Upper lobe of right lung (tissue), 1 donor: ENCODE measurements around the gene COL5A1. TPM values are rescaled to one million over a fixed set of nuclear protein-coding genes. Genes with fewer than 3 reads are reported as not detected.

Source experiments
- ATAC-seq: fragments of 200-7000 bp; cut with Tn5 transposase; one replicate; pipeline ENCODE4 v1.9.1; 2020; ENCODE audit warnings: mild to moderate bottlenecking, moderate library complexity
- DNase-seq: peaks from one replicate; pipeline ENCODE4 v3.0.0-alpha.2; 2020
- H3K27ac ChIP-seq: fragments of 200-600 bp; one replicate; pipeline ENCODE4 v1.8.0; 2022
- H3K27me3 ChIP-seq: fragments of 200-600 bp; one replicate; pipeline ENCODE4 v1.8.0; 2022; ENCODE audit warnings: mild to moderate bottlenecking
- H3K36me3 ChIP-seq: fragments of 200-600 bp; one replicate; pipeline ENCODE4 v1.8.0; 2022
- H3K4me1 ChIP-seq: fragments of 200-600 bp; one replicate; pipeline ENCODE4 v1.8.0; 2022
- H3K4me3 ChIP-seq: fragments of 200-600 bp; one replicate; pipeline ENCODE4 v1.8.0; 2022; ENCODE audit warnings: mild to moderate bottlenecking
- H3K9me3 ChIP-seq: fragments of 200-600 bp; one replicate; pipeline ENCODE4 v1.8.0; 2022
- intact Hi-C: fragments of 100-400 bp; cut with DNase I; formaldehyde crosslinking; loops from one replicate; pipeline ENCODE4 v1.11.0; 2022
- total RNA-seq: library from RNA; stranded (reverse); fragmentation: NEBNext Ultra II Directional; extraction: Animal tissue kit (Norgen Biotek cat#: 25700); gene quantifications from one replicate; pipeline ENCODE4 v1.2.1, GENCODE V29; 2021
- TF ChIP-seq, protein P1 (sequence below): fragments of 200-600 bp; IDR thresholded peaks from one replicate; pipeline ENCODE4 v1.8.0; 2022; ENCODE audit warnings: antibody characterized with exemption
- donor health status: DM: no; HTN: yes; CAD: no; lungs with severe emphysema.

The COL5A1 gene
- total RNA-seq, 1 donor from 2014 or later = 37.8 TPM

DNA sequence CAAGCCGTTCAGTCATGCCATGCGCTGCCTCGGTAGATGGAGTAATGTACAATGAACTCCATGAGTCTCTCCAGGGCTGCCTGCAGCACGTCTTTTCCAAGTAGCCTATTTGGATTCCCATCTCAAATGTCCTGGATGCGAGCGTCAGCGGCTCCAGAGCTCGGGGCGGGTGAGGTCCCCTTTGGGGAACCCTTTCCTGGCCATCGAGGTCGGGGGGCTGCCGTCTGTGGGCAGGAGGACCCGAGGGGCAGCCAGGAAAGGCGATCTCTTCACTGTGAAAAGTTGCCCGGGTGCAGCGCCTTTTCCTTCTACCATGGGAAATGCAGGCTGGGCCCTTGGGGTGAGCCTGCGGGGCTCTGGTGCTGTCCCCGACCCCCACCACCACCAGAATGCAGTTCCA is 202.1 kb downstream of the COL5A1 start:
- H3K4me3 ChIP-seq = no peak overlapping the region
- DNase-seq = no peak
- ATAC-seq = no peak
- intact Hi-C loops = no loop called here
- no peak overlapping the region for H3K27ac ChIP-seq
- no peaks in the 10 kb centered on the region for H3K9me3 ChIP-seq
- no peaks in the 10 kb centered on the region for H3K4me1 ChIP-seq
- no peaks in the 10 kb centered on the region for H3K27me3 ChIP-seq
- TF ChIP-seq, protein P1, sequence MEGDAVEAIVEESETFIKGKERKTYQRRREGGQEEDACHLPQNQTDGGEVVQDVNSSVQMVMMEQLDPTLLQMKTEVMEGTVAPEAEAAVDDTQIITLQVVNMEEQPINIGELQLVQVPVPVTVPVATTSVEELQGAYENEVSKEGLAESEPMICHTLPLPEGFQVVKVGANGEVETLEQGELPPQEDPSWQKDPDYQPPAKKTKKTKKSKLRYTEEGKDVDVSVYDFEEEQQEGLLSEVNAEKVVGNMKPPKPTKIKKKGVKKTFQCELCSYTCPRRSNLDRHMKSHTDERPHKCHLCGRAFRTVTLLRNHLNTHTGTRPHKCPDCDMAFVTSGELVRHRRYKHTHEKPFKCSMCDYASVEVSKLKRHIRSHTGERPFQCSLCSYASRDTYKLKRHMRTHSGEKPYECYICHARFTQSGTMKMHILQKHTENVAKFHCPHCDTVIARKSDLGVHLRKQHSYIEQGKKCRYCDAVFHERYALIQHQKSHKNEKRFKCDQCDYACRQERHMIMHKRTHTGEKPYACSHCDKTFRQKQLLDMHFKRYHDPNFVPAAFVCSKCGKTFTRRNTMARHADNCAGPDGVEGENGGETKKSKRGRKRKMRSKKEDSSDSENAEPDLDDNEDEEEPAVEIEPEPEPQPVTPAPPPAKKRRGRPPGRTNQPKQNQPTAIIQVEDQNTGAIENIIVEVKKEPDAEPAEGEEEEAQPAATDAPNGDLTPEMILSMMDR = no peak
- H3K36me3 ChIP-seq = peaks cover 5% of the 10 kb centered on the region

GRCh38 chr9:134844821-134845220 is 203.2 kb downstream of the COL5A1 start:
- no peak for ATAC-seq
- TF ChIP-seq, protein P1 = no peak
- Histone ChIP-seq H3K27me3 (no peaks in the 10 kb centered on the region), H3K27ac (no peak overlapping the region), H3K9me3 (no peaks in the 10 kb centered on the region), H3K4me1 (no peaks in the 10 kb centered on the region), H3K36me3 (peaks cover 5% of the 10 kb centered on the region), H3K4me3 (no peak overlapping the region)
- intact Hi-C loops = no loop called here
- DNase-seq = no peak

DNA sequence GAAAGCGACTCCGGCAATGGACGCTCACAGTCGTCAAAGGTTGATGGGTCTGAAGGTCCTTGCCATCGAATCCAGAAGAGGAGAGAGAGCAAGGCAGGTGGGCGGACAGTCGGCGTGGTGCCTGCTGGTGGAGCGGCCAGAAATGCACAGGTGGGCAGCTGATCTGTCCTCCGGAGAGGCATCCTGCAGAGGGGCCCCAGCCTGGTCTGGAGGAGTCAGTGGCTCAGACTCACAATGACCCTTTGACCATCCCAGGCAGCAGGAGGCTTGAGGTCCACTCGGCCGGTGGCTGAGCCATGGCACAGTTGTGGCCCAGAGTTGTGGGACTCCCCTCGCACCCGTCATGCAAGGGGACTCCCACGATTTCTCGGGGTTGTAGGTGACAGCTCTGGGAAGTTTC is 204.6 kb downstream of the COL5A1 start:
- ATAC-seq (no peak), DNase-seq (no peak)
- no peaks in the 10 kb centered on the region for H3K9me3 ChIP-seq
- H3K36me3 ChIP-seq = peaks cover 5% of the 10 kb centered on the region
- no peaks in the 10 kb centered on the region for H3K4me1 ChIP-seq
- TF ChIP-seq, protein P1 = no peak
- no peaks in the 10 kb centered on the region for H3K27me3 ChIP-seq
- no peak overlapping the region for H3K27ac ChIP-seq
- no peak overlapping the region for H3K4me3 ChIP-seq
- intact Hi-C loops = no loop called here

GRCh38 chr9:134846699-134847098 is 205.1 kb downstream of the COL5A1 start:
- Histone ChIP-seq H3K27ac (no peak overlapping the region), H3K4me1 (no peaks in the 10 kb centered on the region), H3K36me3 (peaks cover 5% of the 10 kb centered on the region), H3K4me3 (no peak overlapping the region), H3K27me3 (no peaks in the 10 kb centered on the region), H3K9me3 (no peaks in the 10 kb centered on the region)
- ATAC-seq = no peak
- TF ChIP-seq, protein P1 = no peak
- intact Hi-C loops = no loop called here
- DNase-seq = no peak

- H3K4me1 ChIP-seq = no peaks in the 10 kb centered on the region
- DNase-seq = no peak
- ATAC-seq = no peak
- peaks cover 5% of the 10 kb centered on the region for H3K36me3 ChIP-seq
- TF ChIP-seq, protein P1 = no peak
- H3K27me3 ChIP-seq = no peaks in the 10 kb centered on the region
- H3K27ac ChIP-seq = no peak overlapping the region
- intact Hi-C loops = no loop called here
- H3K4me3 ChIP-seq = no peak overlapping the region
- H3K9me3 ChIP-seq = no peaks in the 10 kb centered on the region
Observed at GRCh38 chr9:134847138-134847537, 205.5 kb downstream of the COL5A1 start.

- DNase-seq (no peak), ATAC-seq (peak; percentile 32)
- Histone ChIP-seq H3K27ac (no peak overlapping the region), H3K4me3 (no peak overlapping the region), H3K36me3 (peaks cover 5% of the 10 kb centered on the region), H3K27me3 (no peaks in the 10 kb centered on the region), H3K9me3 (no peaks in the 10 kb centered on the region), H3K4me1 (no peaks in the 10 kb centered on the region)
- intact Hi-C loops = no loop called here
- TF ChIP-seq, protein P1 = no peak
Observed at GRCh38 chr9:134847752-134848432, 206.3 kb downstream of the COL5A1 start.
